ENCODE results near the gene HELLS.
"Not testable (repeated sequence)": the region's sequence is repeated elsewhere in the genome, so short reads cannot be mapped to it uniquely, and the experiment has no call there.

HELLS gene

DNA sequence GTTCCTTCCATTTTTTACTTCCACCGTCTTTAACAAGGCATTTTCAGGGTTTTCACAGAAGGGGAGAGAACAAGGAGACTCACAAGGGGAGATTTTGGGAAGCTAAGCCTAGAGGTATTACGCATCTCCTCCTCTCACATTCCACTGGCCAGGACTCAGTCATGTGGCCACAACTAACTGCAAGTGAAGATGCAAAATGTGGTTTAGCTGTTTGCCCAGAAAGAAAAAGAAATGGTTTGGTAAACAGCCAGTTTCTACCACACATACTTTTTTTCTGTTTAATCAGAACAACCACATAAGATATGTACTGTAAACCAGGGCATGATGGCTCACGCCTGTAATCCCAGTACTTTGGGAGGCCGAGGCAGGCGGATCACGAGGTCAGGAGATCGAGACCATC is 21.4 kb upstream of the HELLS start:
- Histone ChIP-seq H3K27ac (no peak overlapping the region), H3K9me3 (no peaks in the 10 kb centered on the region), H3K4me3 (no peak overlapping the region), H3K27me3 (no peaks in the 10 kb centered on the region), H3K4me1 (no peaks in the 10 kb centered on the region), H3K36me3 (peaks cover 24 to 38% (median 30%) of the 10 kb centered on the region in 3 donors)
- TF ChIP-seq, protein P1, sequence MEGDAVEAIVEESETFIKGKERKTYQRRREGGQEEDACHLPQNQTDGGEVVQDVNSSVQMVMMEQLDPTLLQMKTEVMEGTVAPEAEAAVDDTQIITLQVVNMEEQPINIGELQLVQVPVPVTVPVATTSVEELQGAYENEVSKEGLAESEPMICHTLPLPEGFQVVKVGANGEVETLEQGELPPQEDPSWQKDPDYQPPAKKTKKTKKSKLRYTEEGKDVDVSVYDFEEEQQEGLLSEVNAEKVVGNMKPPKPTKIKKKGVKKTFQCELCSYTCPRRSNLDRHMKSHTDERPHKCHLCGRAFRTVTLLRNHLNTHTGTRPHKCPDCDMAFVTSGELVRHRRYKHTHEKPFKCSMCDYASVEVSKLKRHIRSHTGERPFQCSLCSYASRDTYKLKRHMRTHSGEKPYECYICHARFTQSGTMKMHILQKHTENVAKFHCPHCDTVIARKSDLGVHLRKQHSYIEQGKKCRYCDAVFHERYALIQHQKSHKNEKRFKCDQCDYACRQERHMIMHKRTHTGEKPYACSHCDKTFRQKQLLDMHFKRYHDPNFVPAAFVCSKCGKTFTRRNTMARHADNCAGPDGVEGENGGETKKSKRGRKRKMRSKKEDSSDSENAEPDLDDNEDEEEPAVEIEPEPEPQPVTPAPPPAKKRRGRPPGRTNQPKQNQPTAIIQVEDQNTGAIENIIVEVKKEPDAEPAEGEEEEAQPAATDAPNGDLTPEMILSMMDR (IDR thresholded peaks at IDR 0.05) = no peak
- intact Hi-C loops (cut with DNase I; ENCODE audit: low total_unique reads) = no loop called here
- DNase-seq = no peak

DNA sequence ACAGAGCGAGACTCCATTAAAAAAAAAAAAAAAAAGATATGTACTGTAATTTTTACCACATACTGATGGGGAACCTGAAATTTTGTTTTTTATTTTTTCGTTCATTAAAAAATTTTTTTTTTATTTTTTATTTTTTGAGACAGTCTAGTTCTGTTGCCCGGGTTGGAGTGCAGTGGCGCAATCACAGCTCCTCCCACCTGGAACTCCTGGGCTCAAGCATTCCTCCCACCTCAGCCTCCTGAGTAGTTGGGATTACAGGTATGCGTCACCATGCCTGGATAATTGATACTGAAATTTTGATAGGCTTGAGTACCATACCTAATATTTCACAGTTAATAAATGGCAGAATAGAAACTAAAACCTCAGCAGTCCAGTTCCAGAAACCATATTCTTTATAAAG is 20.9 kb upstream of the HELLS start:
- no peak overlapping the region for H3K4me3 ChIP-seq
- TF ChIP-seq, protein P1 (IDR thresholded peaks at IDR 0.05) = no peak
- H3K4me1 ChIP-seq = no peaks in the 10 kb centered on the region
- no peak for DNase-seq
- no peaks in the 10 kb centered on the region for H3K27me3 ChIP-seq
- H3K27ac ChIP-seq = no peak overlapping the region
- H3K9me3 ChIP-seq = no peaks in the 10 kb centered on the region
- intact Hi-C loops (cut with DNase I; ENCODE audit: low total_unique reads) = no loop called here
- H3K36me3 ChIP-seq = peaks cover 24 to 40% (median 27%) of the 10 kb centered on the region in 3 donors

DNA sequence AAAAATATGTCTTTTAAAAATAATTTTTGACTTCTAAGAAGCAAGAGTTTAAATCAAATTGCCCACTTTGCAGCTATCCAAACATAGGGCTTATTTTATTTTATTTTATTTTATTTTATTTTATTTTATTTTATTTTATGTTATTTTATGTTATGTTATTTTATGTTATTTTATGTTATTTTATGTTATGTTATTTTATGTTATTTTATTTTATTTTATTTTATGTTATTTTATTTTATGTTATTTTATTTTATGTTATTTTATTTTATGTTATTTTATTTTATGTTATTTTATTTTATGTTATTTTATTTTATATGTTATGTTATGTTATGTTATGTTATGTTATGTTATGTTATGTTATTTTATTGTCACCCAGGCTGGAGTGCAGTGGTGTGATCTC is 14.0 kb upstream of the HELLS start:
- intact Hi-C loops (cut with DNase I; ENCODE audit: low total_unique reads); H3K4me1 ChIP-seq; H3K9me3 ChIP-seq; H3K4me3 ChIP-seq; H3K27me3 ChIP-seq; H3K27ac ChIP-seq; DNase-seq: not testable (repeated sequence)
- peaks cover 33 to 36% (median 35%) of the 10 kb centered on the region in 3 donors for H3K36me3 ChIP-seq

DNA sequence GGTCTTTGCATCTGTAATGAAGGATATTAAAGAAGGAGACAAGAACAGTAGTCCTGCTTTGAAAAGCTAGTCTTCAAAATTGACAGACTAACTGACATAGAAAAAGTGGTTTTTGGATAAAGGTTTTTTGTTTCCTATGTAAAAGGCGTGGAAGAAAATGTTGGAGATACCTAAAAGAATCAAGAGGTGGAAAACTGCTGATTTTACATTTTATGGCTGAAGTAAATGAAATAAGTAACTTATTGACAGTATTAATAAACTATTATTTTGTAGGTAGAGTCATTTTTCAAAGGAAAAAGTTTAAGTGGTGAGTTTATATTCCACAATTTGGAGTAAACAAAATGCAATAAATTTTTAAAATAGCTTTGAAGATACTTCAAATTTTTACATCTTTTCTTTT is 12.6 kb upstream of the HELLS start:
- H3K9me3 ChIP-seq = no peaks in the 10 kb centered on the region
- TF ChIP-seq, protein P1 (IDR thresholded peaks at IDR 0.05) = no peak
- peaks cover 34 to 40% (median 35%) of the 10 kb centered on the region in 3 donors for H3K36me3 ChIP-seq
- intact Hi-C loops (cut with DNase I; ENCODE audit: low total_unique reads) = no loop called here
- no peaks in the 10 kb centered on the region for H3K27me3 ChIP-seq
- no peaks in the 10 kb centered on the region for H3K4me1 ChIP-seq
- H3K4me3 ChIP-seq = no peak overlapping the region
- no peak for DNase-seq
- no peak overlapping the region for H3K27ac ChIP-seq

DNA sequence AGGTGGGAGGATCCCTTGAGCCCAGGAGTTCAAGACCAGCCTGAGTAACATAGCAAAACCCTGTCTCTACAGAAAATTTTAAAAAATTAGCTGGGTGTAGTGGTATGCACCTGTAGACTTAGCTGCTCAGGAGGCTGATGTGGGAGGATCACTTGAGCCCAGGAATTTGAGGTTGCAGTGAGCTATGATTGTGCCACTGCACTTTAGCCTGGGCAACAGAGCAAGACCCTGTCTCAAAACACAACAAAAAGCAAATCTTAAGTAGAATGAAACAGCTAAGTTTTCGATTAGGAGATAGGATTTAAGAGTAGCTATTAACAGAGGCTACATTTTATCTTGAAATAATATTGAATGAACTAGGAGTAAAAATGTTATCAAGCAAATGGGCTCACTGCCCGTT is 3.3 kb upstream of the HELLS start:
- peaks cover 0 to 21% (median 9%) of the 10 kb centered on the region in 4 donors for H3K4me1 ChIP-seq
- H3K27me3 ChIP-seq; H3K9me3 ChIP-seq; H3K4me3 ChIP-seq; intact Hi-C loops (cut with DNase I; ENCODE audit: low total_unique reads); H3K36me3 ChIP-seq; H3K27ac ChIP-seq; DNase-seq: not testable (repeated sequence)

DNA sequence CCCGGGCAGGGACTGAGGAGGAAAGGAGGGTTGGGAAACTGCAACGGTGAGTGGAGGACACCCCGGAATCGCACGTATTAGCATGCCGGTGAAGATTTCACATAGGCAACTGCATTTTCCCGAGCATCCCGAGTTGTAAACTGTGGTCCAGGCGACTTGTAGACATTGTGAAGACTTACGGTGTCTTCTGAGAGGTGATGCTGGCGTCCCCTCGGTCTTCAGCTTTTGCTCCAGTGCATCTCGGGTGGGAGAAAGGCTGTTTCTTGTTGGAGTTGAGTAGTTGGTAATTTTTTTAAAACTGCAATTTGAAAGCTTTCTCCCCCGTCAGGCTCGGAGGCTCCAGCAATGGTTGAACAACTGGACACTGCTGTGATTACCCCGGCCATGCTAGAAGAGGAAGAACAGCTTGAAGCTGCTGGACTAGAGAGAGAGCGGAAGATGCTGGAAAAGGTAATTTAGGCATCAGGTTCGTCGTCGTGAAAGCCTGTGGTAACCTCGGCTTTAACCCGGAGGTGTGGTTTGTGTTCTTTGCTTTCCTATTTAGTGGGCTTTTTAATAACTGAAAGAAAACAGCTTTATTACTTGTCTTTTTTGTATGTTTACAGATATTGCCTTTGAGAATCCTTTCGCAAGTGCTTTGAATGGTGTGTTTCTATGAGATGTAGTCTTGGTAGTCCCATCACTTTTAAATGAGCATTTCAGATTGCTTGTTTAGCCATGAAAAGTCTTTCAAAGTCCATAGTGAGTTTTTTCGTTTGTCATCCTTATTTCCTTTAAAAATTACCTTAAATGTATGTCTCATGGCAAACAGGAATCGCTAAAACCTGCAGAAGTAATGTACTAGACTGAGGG is 687 bp downstream of the HELLS start:
- Histone ChIP-seq H3K36me3 (no peaks in the 10 kb centered on the region), H3K27me3 (no peaks in the 10 kb centered on the region), H3K27ac (peak overlapping the region; percentile 58 to 73), H3K4me1 (peaks cover 0 to 21% (median 9%) of the 10 kb centered on the region in 4 donors), H3K9me3 (no peaks in the 10 kb centered on the region), H3K4me3 (peak overlapping the region; percentile 59 to 65)
- no peak for DNase-seq
- TF ChIP-seq, protein P1 (IDR thresholded peaks at IDR 0.05) = no peak
- intact Hi-C loops (cut with DNase I; ENCODE audit: low total_unique reads) = no loop called here

All from tibial artery (tissue), 4 donors.